Inflammatory macrophage treated with lipopolysaccharide for 1 hour (primary cell): Measurements from ENCODE around the gene SMIM13.

Experiments used
- DNase-seq, 2 donors: peaks; one replicate each; pipeline ENCODE4 v3.0.0-alpha.2; 2020 to 2022

SMIM13 gene

GRCh38 chr6:11123978-11124377, 30.3 kb downstream of the SMIM13 start:
- DNase-seq: no peak

- no peak for DNase-seq
These were observed 33.2 kb downstream of the SMIM13 start for GRCh38 chr6:11126876-11127275.

GRCh38 chr6:11128608-11129007, 35.0 kb downstream of the SMIM13 start:
- DNase-seq: no peak

GRCh38 chr6:11129908-11130565, 36.4 kb downstream of the SMIM13 start:
- DNase-seq: no peak

DNA sequence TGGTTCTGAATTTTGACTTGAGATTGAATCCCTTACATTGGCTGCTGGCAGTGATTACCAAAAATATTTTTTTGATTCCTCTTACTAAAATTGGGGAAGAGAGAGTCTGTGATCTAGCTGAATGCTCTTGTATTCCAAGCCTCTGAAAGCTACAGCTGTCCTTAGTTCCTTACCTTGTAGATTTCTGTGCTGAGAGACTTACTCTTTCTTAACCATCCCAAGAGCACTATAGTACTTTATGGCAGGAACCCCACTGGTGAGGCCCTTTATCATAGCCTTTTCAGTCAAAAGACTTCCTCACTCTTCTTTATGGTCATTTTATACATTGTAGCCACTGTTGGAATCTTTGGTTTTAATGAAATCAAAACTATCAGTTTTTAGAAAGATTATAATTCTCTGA, 37.0 kb downstream of the SMIM13 start:
- DNase-seq: no peak

GRCh38 chr6:11132194-11132888, 38.7 kb downstream of the SMIM13 start:
- no peak for DNase-seq

GRCh38 chr6:11133281-11133680, 39.6 kb downstream of the SMIM13 start:
- no peak for DNase-seq

- no peak for DNase-seq
These were observed 43.2 kb downstream of the SMIM13 start for GRCh38 chr6:11136809-11137208.

DNA sequence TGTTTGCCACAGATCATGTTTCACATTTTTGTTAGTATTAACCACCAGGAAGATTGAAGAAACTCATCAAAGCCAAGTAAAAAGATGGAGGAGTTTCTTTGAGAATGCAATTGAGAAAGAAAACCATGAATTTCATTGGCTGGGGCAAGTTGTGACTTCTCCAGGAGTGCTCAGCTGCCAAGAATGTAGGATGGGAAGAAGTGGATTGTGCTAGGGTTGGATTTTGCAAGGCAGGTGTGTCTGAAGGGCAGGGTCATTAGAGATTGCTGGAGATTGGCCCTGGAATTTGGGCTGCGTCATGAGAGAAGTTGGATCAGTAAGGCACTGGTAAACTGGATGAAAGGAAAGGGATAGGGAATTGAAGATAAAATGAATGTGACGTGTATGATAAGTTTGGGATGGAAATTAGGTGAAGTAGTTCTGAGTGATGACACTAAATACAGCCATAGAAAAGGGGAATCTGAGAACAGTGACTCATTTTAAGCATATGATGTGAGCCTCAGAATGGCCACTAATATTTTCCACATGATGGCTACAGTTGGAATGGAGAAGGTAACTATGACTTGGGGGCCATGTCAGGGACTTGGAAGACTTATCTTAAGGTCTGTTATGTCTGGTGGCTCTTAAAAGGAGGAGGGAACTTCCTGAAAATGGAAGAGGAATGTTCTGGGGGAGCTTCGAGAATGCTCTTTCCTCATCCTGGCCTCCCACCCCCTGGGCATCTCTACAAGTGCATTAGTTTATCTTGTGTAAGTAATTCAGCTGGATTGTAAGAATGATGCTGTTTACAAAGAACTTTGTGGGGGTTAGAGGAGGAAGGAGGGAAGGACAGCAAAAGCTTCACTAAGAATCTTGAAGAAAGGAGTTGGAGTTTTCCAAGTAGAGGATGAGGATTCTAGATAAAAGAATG, 45.7 kb downstream of the SMIM13 start:
- peak; percentile 73 to 74 for DNase-seq

- no peak for DNase-seq
These were observed 46.4 kb downstream of the SMIM13 start for GRCh38 chr6:11140056-11140455.

GRCh38 chr6:11141295-11141694, 47.7 kb downstream of the SMIM13 start:
- peak; percentile 35 to 55 for DNase-seq

GRCh38 chr6:11142296-11143027, 48.8 kb downstream of the SMIM13 start:
- peak in 1 of 2 donors; percentile 36 for DNase-seq

- peak; percentile 92 to 95 for DNase-seq
These were observed 50.0 kb downstream of the SMIM13 start for GRCh38 chr6:11143394-11144371.

DNA sequence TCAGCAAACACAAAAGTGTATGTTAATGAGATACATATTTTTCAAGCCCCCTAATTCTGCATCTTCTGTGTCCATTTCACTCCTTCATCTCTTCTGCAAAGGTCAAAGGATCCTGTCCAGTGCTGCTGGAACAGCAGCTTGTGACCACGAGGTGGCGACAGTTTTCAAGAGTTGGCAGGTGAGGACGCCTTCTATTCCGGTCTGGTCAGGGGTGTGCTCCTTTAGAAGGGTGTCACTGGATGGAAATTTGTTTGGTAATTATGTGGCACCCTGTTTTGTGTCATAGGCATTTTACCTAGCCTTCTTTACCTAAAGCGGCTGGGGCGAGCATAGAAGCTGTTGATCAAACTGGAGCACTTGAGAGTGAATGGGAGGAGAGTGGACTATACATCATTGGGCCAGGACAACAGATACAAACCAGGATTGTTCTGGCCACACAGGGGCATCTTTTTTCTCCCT, 50.8 kb downstream of the SMIM13 start:
- peak; percentile 66 to 84 for DNase-seq

DNA sequence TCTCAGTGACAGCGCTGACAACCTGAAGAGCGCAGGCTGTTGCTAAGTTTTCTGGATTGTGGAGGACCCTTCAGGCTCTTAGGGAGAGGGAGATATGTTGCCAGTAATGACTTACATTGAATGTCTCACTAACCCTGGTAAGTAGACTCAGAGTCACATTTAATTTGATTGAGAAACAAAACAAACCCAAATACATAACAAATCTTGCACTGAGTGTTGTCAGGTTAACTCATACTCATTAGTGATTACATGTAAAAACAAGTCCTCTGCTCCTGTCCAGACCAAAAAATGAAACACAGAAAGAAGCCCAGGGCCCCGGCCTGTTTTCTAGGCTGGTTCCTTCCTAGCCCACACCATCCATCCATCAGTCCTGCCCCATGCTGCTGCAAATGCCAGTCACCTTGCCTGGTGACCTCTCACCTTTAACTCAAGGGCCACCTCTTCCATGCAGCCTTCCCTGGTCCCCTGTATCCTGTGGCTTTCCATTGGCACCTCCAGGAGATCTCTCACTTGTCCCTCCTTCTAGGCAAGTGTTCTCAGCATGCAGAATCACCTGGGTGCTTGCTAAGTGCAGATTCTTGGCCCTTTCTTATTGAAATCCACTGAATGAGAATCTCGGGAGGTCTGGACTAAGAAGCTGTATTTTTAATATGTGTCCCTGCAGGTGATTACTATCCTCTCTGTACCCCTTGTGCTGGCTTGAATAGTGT, 52.6 kb downstream of the SMIM13 start:
- no peak for DNase-seq

GRCh38 chr6:11149551-11149950, 55.9 kb downstream of the SMIM13 start:
- DNase-seq: no peak

DNA sequence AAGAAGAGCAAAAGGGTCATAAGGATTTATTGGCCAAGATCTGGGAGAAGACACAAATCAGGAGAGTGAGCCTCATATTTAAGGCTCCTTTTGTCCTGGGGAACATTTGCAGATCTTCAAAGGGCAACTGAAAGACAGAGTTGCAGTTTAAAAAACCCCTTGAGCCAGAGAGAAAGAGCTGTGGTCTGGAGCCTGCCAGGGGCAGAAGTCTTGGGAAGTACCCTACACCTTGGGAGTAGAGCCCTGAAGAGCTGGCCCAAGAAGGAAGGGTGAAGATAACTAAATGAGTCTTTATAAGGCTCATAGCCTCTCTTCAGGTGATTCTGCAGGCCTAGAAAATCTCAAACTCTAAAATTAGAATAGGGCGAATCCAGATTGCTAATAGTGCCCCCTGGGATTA, 57.9 kb downstream of the SMIM13 start:
- no peak for DNase-seq

GRCh38 chr6:11152581-11152980, 58.9 kb downstream of the SMIM13 start:
- DNase-seq: no peak

GRCh38 chr6:11153447-11153846, 59.8 kb downstream of the SMIM13 start:
- no peak for DNase-seq

DNA sequence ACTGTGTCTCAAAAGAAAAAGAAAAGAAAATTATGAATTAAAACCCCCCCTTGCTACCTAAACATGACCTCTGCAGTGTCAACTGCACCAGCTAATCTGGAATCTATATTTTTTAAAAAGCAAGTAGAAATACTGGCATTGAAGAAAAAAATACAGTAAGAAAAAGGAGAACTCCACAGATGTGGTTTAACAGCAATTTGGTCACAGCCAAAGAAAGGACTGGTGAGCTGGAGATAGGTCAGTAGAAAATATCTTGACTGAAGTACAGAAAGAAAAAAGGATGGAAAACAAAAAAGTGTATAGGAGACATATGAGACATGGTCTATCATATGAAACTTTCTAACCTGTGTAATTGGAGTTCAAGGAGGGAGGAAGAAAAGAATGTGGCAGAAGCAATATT, 62.0 kb downstream of the SMIM13 start:
- no peak for DNase-seq

- DNase-seq: no peak
These were observed 66.6 kb downstream of the SMIM13 start for GRCh38 chr6:11160199-11160598.
